Fibroblast of skin of back (primary cell): ENCODE results near the gene TREM2.

Source experiments
- DNase-seq: peaks from one replicate; pipeline ENCODE4 v3.0.0-alpha.2; 2013

The TREM2 gene

DNA sequence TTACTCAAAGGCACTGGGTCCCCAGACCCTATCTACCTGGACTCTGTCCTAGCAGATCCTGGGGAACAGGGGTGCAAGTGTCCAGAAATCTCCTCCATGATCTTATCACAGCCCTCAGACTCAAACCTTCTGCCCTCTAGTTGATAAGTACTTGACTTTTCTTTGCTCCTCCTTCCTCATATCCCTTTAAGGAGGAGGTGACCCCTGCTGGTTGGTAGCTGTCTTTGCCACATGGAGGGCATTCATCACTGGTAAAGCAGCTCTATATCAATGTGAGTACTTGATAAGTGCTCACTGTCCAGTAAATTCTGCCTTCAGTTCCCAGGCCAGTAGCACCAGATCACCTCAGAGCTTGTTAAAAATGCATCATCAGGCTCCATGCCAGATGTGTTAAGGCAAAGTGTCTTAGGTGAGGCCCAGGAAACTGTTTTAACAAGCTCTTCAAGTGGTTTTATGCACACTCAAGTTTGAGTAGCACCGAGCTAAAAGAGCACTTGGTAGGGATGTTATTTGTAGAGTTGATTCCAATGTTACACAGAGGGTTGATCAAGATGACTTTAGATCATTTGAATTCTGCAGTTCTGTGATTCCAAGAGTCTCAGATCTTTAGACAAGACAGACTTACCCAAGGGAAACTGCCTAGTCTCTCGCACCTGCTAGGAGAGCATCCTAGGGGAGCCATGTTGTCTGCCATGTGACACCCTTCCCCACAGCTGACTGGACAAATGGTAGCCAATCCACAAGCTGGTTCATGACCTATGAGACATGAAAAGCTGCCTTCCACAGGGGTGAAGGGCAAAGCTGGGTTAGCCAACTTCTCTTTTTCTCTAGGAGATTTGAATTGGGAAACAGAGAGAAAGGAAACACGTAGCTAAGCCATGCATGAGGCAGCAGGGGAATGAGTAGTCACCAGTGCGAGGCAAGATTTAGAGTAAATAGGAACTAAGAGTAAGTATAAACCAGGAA lies 19.4 kb upstream of the TREM2 start:
- DNase-seq = peak; percentile 57

DNA sequence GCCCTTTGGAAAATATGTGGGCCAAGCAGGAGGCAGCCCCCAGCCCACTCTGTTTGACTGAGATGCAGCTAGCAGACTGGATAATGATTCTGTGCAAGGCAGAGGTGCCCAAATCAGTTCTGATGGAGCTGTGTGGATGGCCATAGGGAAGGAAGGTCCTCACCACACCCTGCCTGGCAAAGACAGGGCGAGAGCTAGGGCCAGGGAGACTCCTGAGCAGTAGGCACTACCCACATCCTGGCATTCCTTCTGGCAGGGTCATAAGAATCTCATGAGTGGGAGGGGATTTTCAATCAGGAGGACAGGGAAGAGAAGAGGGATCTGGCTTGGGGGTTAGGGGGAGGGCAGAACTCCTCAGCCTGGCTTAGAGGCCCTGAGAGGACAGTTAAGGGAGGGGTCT lies 18.6 kb upstream of the TREM2 start:
- no peak for DNase-seq

DNA sequence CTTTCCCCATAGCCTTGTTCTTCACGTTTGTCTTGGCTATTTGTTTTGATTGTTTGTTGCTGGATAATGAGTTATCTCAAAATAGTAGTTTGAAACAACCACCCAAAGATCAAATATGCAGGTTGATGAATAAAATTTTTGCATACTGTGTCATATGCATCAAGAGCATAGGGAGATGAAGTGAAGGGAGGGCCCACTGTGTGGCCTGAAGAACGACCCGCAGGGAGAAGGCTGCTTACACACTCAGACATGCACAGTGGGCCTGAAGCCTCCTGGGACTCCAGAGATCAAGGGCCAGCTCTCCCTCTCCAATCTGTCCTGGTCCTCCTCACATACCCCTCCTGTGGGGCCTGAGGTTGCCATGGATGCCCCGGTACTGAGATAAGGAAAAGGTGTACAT lies 16.2 kb upstream of the TREM2 start:
- DNase-seq = no peak

DNA sequence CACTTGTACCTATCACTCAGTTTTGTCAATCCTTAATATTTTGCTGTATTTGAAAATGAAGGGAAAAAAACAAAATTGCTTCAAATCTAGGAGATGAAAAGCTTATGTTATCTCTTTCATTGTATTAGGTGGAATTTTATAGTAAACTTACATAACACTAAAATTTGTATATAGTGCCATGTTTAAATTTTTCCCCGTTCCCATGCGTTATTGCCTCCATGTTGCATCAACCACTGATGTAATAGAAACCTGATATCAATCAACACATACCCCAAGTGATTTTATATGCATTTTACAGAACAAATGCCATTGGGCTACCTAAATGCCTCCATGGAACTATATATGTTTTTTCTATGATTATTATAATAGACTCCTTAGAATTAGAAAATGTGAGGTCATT lies 14.8 kb upstream of the TREM2 start:
- no peak for DNase-seq

DNA sequence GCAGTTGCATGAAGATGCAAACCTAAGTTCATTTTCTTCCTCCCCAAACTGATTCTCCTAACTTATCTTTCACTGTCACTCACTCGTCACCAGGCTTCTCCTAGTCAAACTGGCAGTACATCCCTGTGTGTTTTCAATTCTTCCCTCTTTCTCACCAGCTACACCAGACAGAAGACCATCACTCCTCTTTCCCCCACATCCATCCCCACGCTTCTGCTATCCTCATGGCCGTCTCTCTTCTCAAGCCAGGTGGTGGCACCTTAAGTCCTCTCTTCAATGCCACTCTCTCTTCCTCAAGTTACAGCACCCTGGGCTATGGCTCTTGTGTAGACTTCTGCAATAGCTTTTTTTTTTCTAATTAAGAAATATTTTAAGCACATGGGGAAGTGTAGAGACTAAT lies 14.4 kb upstream of the TREM2 start:
- no peak for DNase-seq

DNA sequence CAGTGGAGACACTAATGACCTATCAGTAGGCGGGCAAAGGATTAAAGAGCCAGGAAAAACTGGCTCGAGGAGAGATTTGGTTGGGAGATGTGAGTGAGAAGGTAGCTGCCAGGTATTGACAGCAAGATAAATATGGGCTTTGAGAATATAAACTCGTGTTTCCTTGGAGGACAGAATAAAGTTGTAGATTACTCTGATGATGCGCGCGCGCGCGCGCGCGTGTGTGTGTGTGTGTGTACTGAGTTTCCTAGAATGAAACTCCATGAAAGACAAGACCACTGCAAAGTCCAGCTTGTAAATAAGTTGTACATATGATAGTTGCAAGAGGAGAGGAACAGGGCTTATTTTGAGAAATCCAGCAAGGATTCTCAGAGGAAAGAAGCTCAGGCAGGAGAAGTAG lies 13.3 kb upstream of the TREM2 start:
- DNase-seq = no peak

DNA sequence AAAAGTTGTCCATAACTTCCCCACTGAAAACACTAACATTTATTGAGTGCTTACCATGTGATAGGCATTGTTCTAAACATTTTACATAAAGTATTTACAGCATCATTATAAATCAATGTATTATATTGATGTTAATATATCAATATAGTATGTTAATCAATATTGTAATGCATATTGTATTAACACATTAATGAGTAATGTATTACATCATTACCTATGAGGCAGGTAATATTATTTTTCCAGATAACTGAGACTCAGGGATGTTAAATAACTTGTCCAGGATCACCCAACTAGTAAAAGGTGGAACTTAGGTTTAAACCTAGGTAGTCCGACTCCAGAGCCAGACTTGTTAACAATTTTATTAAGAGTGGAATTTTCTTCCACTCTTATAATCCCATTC lies 12.2 kb upstream of the TREM2 start:
- DNase-seq = no peak

DNA sequence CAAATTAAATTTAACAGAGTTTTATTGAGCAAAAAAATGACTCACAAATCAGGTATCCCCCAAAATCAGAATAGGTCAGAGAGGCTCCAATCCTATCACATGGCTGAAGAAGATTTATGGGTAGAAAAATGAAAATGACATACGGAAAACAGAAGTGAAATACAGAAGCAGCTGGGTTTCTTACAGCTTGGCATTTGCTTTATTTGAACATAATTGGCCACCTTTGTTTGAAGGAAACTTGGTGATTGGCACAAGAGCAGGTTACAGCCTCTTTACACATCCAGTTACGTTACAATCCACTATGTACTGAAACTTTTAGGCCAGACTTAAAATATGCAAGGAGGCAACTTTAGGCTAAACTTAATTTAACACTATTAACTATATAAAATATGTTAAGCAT lies 11.7 kb upstream of the TREM2 start:
- DNase-seq = no peak

DNA sequence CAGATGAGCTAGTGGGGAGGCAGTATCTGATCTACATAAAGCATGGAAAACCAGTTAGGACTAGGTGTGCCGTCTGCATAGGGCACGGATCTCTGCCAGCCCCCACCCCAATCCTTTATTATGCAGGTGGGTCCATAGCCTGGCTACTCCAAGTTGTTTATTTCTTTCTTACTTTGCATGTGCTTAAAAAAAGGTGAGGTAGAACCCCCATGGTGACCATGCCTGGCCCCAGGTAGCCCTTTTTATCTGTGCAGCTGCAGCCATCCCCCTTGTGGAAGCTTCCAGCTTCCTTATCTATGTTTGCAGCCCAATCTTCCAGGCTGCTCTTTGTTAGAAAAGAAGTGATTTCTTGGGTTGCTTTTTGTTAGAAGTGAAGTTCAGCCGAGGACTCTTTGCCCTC lies 9.0 kb upstream of the TREM2 start:
- no peak for DNase-seq

DNA sequence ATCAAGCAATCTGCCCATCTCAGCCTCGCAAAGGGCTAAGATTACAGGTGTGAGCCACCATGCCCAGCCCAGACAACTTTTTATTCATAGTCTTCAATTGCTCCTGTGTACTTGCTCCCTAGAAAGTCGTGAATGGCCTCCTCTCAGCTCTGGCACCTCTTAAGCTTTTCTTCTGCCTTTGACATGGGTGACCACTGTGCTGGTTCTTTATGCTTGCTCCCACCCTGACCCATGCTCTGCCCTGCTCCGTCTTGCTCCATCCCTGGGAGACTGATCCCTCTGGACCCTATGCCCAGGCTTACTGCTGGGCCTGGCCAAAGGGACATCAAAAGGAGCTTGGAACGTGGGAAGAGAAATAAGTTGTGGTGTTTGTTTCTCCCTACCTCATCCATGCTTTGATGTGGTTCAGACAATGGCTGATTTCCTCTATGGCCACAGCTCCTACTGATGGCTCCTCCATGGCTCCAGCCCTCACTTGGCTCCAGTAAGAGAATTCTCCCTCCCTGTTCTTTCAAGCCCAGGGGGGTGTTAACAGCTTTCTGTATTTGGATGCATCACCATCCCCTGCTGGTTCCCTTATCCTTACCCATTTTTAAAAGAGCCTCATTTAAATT lies 7.7 kb upstream of the TREM2 start:
- DNase-seq = no peak

DNA sequence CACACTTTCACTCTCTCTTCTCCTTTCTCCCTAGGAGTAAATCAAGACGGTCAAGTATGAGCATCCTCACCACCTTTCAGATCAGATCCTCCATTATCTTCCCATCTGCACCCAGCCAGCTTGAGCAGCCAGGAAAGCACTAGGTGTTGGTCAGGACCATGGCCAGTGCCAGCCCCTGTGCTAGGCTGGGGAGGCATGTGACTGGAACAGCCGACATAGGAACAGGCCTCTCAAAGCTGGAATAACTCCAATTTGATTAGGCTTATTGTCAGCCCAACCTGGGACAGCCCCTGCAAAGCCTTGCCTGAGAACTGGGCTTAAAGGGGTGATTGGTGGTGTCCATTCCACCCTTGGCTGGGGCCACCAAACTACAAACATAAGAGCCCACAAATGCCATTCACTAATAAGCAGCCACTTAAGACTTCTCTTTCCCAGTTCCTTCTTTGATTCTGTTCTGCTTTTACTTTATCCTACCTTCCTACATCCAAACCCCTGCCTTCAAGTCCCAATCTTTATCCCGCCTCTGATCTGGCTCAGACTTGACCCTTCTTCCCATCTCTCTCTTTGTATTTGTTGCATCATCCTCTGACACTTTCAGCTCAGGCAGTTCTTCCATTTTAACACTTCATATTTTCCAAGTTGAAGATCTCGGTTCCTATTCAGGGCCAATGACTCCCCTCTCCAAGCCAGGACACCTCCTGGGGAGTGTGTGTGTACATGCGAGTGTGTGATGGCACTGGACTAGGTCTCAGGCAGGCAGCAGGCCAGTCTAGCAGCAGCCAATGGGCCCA lies 4.5 kb upstream of the TREM2 start:
- peak; percentile 26 for DNase-seq

DNA sequence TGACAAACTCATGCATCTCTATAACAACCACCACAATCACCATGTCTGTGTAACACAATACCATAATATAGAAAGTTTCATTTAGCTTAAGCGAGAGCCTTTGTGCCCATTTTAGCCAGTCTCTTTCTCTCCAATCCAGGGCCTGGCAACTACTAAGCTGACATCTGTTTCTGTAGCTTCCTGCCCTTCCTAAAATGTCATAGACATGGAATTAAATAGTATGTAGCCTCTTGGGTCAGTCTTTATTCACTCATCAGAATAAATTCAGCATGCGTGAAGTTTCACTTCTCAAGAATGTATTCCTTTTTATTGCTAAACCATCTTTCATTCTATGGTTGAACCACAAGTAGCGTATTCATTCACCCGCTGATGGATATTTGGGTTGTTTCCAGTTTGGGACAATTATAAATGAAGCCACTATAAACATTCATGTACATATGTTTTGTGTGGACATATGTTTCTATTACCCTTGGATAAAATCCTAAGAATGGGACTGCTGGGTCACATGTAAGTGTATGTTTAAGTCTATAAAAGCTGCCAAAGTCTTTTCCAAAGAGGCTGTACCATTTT lies 1.7 kb upstream of the TREM2 start:
- DNase-seq = no peak

DNA sequence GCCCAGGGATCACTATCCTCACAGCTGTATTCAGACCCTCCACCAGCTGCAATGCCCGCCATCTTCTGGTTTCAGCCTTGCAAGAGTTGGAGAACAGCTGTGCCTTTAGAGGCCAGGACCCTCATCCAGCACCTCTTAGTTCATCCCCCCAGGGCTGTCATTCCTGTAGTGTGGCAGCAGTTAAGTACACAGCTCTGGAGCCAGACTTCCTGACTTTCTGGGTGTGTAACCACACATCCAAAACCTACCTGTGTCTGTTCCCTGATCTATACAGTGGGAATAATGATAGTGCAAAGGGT lies 452 bp upstream of the TREM2 start:
- DNase-seq = no peak

DNA sequence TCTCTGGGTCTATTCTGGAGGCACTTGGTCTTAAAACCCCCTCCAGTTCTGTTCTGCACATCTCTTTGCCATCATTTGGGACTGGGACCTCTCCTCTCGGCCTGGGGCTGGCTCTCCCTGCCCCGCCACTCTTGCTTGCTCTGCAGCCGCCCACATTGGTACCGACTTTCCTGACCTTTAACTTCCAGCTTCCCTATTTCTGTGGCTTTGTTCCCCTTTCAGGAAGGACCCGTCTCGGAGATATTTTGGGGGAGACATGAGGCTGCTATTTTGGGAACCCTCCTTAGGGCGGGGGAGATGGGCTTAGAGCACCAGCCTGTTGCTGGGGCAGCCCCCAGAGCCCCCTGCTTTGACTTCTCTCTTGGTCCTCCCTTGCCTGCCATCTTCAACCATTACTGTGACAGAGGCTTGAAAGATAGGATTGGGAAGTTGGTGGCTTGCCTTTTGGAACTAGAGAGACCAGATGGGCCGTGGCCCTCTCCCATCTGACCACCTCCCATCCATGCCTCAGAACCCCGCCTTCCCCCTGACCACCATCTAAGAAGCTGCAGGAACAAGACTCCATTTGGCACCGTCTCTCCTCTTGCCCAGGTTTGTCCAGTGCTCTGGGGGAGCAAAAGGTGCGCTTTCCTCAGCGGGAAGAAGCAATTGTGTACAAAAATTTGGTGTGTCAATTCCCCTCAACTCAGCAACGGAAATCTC lies 914 bp downstream of the TREM2 start:
- DNase-seq = no peak

DNA sequence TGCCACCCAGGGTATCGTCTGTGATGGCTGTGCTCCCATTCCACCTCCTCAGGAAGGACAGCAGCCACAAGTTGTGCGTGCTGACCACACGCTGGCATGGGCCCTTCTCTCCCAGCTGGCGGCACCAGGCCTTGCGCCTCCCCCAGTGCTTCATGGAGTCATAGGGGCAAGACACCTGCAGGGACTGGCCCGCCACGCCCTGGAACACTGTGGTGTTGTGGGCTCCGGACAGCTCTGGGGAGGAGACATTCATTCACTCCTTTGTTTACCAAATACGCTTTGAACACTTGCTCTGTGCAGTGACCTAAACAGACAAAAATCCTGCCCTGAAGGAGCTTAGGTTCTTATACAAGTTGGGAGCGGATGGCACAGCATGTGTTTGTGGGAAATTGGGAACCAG lies 1.5 kb downstream of the TREM2 start:
- DNase-seq = no peak

DNA sequence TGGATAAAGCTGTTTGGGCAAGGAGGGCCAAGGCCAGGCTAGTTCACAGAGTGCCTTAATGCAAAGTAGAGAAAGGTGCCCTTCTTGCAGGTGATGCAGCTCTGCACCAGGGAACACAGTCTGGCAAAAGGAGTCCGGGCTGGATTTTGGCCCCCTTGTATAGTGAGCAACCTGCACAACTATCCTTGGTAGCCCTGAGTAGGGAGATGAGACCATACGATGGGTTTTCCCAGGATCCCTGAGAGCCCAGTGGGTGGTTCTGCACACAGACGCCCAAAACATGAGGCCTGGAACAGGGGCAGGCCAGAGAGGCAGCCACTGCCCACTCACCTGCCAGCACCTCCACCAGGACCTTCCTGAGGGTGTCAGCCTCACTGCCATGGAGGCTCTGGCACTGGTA lies 2.0 kb downstream of the TREM2 start:
- DNase-seq = no peak

DNA sequence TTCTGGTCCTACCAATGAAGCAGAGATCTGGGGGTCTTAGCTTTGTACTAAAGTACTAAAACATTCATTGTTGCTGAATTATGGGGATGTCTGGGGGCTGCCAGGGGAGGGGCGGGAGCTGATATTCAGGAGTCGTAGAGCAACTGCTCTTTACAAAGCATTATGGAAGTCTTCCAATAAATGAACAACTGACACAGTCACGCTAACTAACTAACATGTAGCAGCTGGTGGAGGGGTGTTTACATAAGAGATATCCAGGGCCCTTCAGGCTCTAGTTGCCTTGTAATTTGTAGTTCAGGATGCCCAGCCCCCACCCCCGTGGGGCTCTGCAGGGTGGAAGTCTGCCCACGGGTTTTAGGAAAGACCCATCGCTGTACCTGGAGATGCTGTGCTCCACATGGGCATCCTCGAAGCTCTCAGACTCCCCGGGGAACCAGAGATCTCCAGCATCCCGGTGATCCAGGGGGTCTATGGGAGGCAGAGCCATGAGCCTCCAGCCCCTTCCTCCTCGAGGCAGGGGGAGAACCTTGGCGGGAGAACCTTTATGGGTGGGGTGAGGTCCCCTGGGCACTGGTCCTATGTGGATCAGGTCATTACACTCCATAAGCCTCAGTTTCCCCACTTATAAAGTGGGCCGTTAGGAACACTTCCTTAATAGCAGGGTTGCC lies 3.4 kb downstream of the TREM2 start:
- DNase-seq = no peak

DNA sequence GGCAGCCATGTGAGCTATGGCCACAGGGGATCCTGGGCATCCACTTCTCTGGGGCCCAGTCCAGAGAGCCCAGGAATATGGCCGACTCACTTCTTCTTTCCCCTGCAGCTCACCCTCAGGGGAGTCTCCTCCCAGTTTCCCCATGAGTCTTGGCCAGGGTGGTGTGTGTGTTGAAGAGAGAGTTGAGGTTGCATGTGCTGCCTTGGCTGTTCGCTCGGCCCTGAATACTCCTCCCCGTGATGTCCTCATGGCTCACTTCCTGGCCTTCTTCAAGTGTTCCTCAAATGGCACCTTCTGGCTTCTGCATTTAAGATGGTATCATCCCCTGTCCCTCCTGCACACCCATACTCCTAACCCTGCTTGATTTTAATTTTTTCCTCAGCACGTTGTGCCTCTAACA lies 5.6 kb downstream of the TREM2 start:
- no peak for DNase-seq

DNA sequence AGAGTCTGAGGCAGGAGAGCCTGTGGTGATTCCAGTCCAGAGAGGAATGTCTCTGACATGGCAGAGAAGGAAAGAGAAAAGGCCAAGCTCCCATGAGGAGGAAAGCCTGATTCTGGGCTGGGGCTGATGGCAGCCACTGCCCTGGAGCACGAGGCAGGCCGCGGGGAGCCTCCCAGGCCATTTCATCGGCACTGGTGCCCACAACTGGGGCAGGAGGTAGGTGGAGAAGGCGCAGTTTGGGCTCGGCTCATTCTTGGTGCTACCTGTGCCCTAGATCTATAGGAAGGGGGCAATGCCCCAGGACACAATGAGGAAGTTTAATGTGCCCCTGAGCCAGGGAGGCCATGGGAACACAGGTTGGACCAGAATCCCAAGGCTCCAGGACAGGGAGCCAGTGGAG lies 6.1 kb downstream of the TREM2 start:
- no peak for DNase-seq

DNA sequence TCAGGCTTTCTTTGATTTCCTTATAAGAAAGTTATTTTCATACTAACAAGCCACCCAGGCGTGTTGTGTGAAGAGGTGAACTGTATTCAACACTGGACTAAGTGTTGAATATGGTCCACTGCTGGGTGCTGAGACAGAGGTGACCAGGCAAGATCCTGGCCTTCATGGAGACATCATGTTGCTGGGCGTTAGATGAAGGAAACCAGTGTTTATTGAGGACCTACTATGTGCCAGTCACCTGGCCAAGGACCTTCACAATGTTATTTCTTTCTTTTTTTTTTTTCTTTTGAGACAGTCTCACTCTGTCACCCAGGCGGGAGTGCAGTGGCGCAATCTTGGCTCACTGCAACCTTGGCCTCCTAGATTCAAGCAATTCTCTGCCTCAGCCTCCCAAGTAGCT lies 6.9 kb downstream of the TREM2 start:
- DNase-seq = no peak

DNA sequence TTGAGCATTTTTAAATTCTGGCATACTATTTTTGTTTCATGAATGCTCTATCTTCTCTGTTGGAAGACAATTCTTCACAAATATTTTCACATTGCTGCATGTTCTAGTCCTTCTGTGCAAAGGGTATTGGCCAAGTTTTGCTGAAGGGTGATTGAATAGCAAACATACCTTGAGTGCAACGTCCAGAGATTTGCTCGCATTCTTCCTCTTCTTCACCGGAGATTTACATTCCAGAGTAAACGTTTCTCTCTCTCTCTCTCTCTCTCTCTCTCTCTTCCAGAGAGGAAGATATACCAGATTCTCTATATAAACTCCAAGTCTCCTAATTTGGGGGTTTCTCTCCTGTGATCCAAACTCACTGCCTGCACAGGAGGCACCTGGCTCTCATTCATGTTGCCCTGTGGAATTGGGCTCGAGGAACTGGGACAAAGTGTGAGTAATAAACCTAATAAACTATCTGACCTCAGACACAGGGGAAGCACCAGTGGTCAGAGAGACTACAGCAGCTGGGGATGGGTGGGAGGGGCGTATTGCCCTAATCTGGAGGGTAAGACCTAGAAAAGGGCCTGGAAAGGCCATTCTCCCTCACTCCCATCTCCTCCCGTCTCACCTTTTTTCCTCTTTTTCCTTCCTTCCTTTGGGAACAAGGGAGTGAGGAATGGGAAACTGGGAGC lies 7.6 kb downstream of the TREM2 start:
- DNase-seq = no peak
